HCT116 (cell line): ENCODE data around the gene PUSL1.

Experiments
- CTCF ChIP-seq, 3 experiments: fragments of 200-600 bp in 1 of 3; sonication (generic) in 1 of 3; IDR thresholded peaks in 2 of 3; conservative IDR thresholded peaks in 1 of 3; 2 replicates each; pipeline ENCODE4 v1.5.1; 2012 to 2017; ENCODE audit warnings: low read depth in 2 of 3, low read length in 2 of 3, antibody characterized with exemption in 1 of 3, borderline replicate concordance in 1 of 3, control low read depth in 1 of 3, mild to moderate bottlenecking in 1 of 3, mixed read lengths in 1 of 3, mixed run types in 1 of 3, moderate library complexity in 1 of 3; ENCODE audit not compliant: insufficient read depth in 1 of 3
- EZH2 ChIP-seq: fragments of 200-600 bp; sonication (generic); IDR thresholded peaks from 2 replicates; pipeline ENCODE4 v1.6.1; 2017; ENCODE audit warnings: antibody characterized with exemption, mixed run types
- POLR2A ChIP-seq: IDR thresholded peaks from 2 replicates; pipeline ENCODE4 v1.7.0; 2011; ENCODE audit warnings: borderline replicate concordance; ENCODE audit not compliant: insufficient read depth, insufficient read length; ENCODE audit errors: extremely low read depth
- POLR2AphosphoS5 ChIP-seq: IDR thresholded peaks from 2 replicates; pipeline ENCODE4 v1.6.1; 2011; ENCODE audit warnings: mild to moderate bottlenecking, low read depth, low read length, moderate library complexity
- RAD21 ChIP-seq: IDR thresholded peaks from 2 replicates; pipeline ENCODE4 v1.6.1; 2012; ENCODE audit warnings: low read depth, mild to moderate bottlenecking
- SIN3A ChIP-seq: IDR thresholded peaks from 2 replicates; pipeline ENCODE4 v1.6.1; 2012; ENCODE audit warnings: low read depth
- SP1 ChIP-seq: IDR thresholded peaks from 2 replicates; pipeline ENCODE4 v1.6.1; 2012; ENCODE audit warnings: low read depth
- YY1 ChIP-seq: IDR thresholded peaks from 2 replicates; pipeline ENCODE4 v1.6.1; 2011; ENCODE audit warnings: low read length, low read depth, moderate library complexity, mild to moderate bottlenecking; ENCODE audit not compliant: insufficient replicate concordance; ENCODE audit errors: extremely low read depth
- ZBTB33 ChIP-seq: IDR thresholded peaks from 2 replicates; pipeline ENCODE4 v1.6.1; 2011; ENCODE audit warnings: mild to moderate bottlenecking, low read length, moderate library complexity; ENCODE audit not compliant: insufficient replicate concordance; ENCODE audit errors: extremely low read depth
- TF ChIP-seq, protein P1 (sequence below): IDR thresholded peaks from 2 replicates; pipeline ENCODE4 v1.6.1; 2012; ENCODE audit warnings: low read depth

- TF ChIP-seq CTCF (IDR thresholded peaks at IDR 0.05 in 2 of 3, conservative IDR thresholded peaks at IDR 0.05 in 1 of 3; ENCODE audit: borderline replicate concordance in 1 of 3, insufficient read depth in 1 of 3, low read depth in 2 of 3, low read length in 2 of 3): no peak
- TF ChIP-seq YY1: no peak
- no peak for TF ChIP-seq POLR2AphosphoS5
- TF ChIP-seq POLR2A: no peak
- no peak for TF ChIP-seq SP1
- no peak for TF ChIP-seq SIN3A
- no peak for TF ChIP-seq RAD21
- TF ChIP-seq EZH2: no peak
- TF ChIP-seq, protein P1, sequence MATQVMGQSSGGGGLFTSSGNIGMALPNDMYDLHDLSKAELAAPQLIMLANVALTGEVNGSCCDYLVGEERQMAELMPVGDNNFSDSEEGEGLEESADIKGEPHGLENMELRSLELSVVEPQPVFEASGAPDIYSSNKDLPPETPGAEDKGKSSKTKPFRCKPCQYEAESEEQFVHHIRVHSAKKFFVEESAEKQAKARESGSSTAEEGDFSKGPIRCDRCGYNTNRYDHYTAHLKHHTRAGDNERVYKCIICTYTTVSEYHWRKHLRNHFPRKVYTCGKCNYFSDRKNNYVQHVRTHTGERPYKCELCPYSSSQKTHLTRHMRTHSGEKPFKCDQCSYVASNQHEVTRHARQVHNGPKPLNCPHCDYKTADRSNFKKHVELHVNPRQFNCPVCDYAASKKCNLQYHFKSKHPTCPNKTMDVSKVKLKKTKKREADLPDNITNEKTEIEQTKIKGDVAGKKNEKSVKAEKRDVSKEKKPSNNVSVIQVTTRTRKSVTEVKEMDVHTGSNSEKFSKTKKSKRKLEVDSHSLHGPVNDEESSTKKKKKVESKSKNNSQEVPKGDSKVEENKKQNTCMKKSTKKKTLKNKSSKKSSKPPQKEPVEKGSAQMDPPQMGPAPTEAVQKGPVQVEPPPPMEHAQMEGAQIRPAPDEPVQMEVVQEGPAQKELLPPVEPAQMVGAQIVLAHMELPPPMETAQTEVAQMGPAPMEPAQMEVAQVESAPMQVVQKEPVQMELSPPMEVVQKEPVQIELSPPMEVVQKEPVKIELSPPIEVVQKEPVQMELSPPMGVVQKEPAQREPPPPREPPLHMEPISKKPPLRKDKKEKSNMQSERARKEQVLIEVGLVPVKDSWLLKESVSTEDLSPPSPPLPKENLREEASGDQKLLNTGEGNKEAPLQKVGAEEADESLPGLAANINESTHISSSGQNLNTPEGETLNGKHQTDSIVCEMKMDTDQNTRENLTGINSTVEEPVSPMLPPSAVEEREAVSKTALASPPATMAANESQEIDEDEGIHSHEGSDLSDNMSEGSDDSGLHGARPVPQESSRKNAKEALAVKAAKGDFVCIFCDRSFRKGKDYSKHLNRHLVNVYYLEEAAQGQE: no peak
- TF ChIP-seq ZBTB33: no peak
Measured at GRCh38 chr1:1279028-1279427, 29.4 kb upstream of the PUSL1 start.
